ENCODE data around the gene RPL37A.

DNA sequence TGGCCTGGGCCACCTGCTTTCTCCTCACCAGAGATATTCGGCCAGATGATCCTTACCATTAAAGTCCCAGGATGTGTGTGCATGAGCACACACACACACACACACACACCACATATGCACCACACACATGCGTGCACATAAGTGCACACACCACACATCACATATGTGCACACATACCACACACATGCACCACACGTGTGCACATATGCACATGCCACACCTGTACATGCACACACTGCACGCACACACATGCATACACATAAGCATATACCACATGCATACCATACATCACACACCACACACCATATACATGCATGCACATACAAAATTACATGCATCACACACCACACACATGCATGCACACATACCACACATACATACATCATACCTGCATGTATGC, 38.7 kb downstream of the RPL37A start:
- TF ChIP-seq, protein P1, sequence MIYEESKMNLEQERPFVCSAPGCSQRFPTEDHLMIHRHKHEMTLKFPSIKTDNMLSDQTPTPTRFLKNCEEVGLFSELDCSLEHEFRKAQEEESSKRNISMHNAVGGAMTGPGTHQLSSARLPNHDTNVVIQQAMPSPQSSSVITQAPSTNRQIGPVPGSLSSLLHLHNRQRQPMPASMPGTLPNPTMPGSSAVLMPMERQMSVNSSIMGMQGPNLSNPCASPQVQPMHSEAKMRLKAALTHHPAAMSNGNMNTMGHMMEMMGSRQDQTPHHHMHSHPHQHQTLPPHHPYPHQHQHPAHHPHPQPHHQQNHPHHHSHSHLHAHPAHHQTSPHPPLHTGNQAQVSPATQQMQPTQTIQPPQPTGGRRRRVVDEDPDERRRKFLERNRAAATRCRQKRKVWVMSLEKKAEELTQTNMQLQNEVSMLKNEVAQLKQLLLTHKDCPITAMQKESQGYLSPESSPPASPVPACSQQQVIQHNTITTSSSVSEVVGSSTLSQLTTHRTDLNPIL (CRISPR knock-in tag; IDR thresholded peaks at IDR 0.05; ENCODE audit: low read depth): no peak
- TF ChIP-seq ZFP3 (CRISPR knock-in tag; IDR thresholded peaks at IDR 0.05) (no peak), TOX (CRISPR knock-in tag; IDR thresholded peaks at IDR 0.05; ENCODE audit: borderline replicate concordance) (no peak), GLIS3 (CRISPR knock-in tag; IDR thresholded peaks at IDR 0.05) (no peak), RARB (CRISPR knock-in tag; IDR thresholded peaks at IDR 0.05) (no peak), ZC3H10 (CRISPR knock-in tag; IDR thresholded peaks at IDR 0.05) (no peak), ARNTL (CRISPR knock-in tag; IDR thresholded peaks at IDR 0.05; ENCODE audit: borderline replicate concordance, low read depth) (no peak), TCF4 (CRISPR knock-in tag; IDR thresholded peaks at IDR 0.05; ENCODE audit: borderline replicate concordance) (no peak)
- TF ChIP-seq, protein P2, sequence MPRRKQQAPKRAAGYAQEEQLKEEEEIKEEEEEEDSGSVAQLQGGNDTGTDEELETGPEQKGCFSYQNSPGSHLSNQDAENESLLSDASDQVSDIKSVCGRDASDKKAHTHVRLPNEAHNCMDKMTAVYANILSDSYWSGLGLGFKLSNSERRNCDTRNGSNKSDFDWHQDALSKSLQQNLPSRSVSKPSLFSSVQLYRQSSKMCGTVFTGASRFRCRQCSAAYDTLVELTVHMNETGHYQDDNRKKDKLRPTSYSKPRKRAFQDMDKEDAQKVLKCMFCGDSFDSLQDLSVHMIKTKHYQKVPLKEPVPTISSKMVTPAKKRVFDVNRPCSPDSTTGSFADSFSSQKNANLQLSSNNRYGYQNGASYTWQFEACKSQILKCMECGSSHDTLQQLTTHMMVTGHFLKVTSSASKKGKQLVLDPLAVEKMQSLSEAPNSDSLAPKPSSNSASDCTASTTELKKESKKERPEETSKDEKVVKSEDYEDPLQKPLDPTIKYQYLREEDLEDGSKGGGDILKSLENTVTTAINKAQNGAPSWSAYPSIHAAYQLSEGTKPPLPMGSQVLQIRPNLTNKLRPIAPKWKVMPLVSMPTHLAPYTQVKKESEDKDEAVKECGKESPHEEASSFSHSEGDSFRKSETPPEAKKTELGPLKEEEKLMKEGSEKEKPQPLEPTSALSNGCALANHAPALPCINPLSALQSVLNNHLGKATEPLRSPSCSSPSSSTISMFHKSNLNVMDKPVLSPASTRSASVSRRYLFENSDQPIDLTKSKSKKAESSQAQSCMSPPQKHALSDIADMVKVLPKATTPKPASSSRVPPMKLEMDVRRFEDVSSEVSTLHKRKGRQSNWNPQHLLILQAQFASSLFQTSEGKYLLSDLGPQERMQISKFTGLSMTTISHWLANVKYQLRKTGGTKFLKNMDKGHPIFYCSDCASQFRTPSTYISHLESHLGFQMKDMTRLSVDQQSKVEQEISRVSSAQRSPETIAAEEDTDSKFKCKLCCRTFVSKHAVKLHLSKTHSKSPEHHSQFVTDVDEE (CRISPR knock-in tag; IDR thresholded peaks at IDR 0.05): no peak
- TF ChIP-seq, protein P3, sequence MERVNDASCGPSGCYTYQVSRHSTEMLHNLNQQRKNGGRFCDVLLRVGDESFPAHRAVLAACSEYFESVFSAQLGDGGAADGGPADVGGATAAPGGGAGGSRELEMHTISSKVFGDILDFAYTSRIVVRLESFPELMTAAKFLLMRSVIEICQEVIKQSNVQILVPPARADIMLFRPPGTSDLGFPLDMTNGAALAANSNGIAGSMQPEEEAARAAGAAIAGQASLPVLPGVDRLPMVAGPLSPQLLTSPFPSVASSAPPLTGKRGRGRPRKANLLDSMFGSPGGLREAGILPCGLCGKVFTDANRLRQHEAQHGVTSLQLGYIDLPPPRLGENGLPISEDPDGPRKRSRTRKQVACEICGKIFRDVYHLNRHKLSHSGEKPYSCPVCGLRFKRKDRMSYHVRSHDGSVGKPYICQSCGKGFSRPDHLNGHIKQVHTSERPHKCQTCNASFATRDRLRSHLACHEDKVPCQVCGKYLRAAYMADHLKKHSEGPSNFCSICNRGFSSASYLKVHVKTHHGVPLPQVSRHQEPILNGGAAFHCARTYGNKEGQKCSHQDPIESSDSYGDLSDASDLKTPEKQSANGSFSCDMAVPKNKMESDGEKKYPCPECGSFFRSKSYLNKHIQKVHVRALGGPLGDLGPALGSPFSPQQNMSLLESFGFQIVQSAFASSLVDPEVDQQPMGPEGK (CRISPR knock-in tag; IDR thresholded peaks at IDR 0.05; ENCODE audit: borderline replicate concordance): no peak
